H54 (cell line): Measurements from ENCODE around the gene PIAS3.
"Not testable (repeated sequence)": the region's sequence is repeated elsewhere in the genome, so short reads cannot be mapped to it uniquely, and the experiment has no call there.

Experiments
- DNase-seq: peaks from one replicate; pipeline ENCODE4 v3.0.0; 2011; ENCODE audit warnings: low spot score, mixed read lengths; ENCODE audit not compliant: insufficient read length
- FAIRE-seq: peaks from 3 replicates; lab custom pipeline; 2011; peaks lifted over from hg19 to GRCh38; lab: Jason Lieb, UNC
- POLR2A ChIP-seq: IDR thresholded peaks from 2 replicates; pipeline ENCODE4 v1.6.1; 2011; ENCODE audit warnings: low read depth, mild to moderate bottlenecking, low read length

Gene PIAS3

GRCh38 chr1:145823565-145824498 lies 35.0 kb downstream of the PIAS3 start, which contains the start of the genes POLR3C and RNF115:
POLR3C (plus strand) TSS chr1:145824200; CDS start chr1:145825777, 1,577 bp downstream.
RNF115 (minus strand) TSS chr1:145824095; CDS start chr1:145823873, 222 bp downstream.
- no peak for FAIRE-seq
- peak; percentile 71 for DNase-seq

DNA sequence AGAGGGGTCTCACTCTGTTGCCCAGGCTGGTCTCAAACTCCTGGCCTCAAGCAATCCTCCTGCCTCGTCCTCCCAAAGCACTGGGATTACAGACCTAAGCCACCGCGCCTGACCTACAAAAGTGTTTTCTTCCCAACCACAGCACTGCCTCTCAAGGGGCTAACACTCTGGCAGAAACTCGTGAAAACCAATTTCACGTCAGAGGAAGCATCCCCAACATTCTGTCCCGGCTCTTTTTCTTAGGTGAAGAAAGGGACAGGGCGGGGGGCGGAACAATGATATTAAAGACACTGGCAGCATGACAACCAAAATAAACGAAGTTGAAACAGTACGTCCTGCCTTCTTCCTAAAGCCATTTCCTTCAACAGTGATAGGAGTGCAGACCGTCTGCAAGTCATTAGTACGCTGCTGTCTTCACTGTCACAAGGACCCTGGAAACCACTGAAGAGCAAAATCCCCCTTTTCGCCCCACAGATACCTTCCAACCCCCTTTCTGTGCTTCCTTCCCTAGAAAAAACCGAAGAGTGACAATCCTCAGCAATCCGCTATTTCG lies 36.0 kb downstream of the PIAS3 start:
- not testable (repeated sequence) for DNase-seq, FAIRE-seq

More at GRCh38 chr1:145823565-145824498, 35.0 kb downstream of the PIAS3 start, which contains the start of the genes POLR3C and RNF115:
- TF ChIP-seq POLR2A, result peak; percentile 83

DNA sequence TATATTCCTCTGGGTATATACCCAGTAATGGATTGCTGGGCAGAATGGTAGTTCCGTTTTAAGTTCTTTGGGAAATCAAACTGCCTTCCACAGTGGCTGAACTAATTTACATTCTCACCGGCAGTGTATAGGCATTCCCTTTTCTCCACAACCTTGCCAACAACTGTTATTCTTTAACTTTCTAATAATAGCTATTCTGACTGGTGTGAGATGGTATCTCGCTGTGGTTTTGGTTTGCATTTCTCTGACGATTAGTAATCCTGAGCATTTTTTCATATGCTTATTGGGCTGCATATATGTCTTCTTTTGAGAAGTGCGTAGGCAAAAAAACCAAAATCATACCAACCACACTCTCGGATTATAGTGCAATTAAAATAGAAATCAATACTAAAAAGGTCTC lies 40.8 kb downstream of the PIAS3 start:
- peak; percentile 97 for FAIRE-seq
- not testable (repeated sequence) for DNase-seq

DNA sequence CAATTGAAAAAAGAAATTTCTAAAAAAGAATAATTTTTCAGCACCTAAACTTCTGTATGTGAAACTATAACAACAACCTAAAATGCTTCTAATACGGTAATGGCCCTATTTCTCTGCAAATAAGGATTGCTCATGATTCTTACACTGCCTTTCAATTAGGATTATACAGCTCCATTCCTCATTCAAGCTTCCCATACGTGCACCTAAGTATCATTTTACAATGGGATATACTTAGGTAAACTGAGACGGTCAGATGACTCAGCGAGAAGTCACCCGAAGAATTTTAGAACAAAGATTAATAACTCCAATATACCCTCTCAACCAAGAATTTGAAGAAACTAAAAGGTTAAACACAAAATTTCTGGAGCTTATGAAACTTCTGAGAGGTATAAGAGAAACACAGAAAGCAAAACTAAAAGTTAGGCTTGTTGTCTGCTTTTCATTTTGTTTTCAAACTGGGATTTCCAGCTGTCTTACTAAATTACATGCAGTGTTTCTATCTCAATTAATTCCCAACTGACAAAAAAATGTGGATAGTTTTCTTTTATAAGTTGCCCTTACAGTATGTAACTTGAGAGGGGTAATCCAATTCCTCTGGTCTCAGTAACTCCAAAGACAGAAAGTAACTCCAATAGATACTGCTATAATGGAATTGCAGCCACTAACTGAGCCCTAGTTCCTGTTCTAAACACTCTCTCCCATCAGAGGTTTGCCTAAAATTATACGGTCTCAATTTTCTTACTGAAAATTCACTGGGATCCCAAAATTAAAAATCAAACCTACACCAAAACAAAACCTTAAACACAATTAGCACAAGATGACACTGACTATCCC lies 45.7 kb downstream of the PIAS3 start:
- not testable (repeated sequence) for DNase-seq, FAIRE-seq

- TF ChIP-seq POLR2A, result no peak
- no peak for FAIRE-seq
These were observed 52.0 kb downstream of the PIAS3 start for GRCh38 chr1:145806844-145807243.

DNA sequence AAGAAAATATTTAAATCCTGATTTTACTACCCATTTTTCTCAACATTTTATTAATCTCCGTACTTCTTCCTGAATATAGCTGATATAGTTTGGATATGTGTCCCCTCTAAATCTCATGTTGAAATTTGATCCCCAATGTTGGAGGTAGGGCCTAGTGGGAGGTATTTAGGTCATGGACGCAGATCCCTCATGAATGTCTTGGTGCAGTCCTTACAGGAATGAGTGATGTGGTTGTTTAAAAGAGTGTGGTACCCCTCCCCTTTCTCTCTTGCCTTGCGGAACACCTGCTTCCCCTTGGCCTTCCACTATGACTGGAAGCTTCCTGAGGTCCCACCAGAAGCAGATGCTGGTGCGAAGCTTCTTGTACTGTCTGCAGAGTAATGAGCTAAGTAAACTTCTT lies 52.5 kb downstream of the PIAS3 start:
- DNase-seq (no peak), FAIRE-seq (no peak)
- no peak for TF ChIP-seq POLR2A

More at GRCh38 chr1:145806844-145807243, 52.0 kb downstream of the PIAS3 start:
- DNase-seq, result no peak

DNA sequence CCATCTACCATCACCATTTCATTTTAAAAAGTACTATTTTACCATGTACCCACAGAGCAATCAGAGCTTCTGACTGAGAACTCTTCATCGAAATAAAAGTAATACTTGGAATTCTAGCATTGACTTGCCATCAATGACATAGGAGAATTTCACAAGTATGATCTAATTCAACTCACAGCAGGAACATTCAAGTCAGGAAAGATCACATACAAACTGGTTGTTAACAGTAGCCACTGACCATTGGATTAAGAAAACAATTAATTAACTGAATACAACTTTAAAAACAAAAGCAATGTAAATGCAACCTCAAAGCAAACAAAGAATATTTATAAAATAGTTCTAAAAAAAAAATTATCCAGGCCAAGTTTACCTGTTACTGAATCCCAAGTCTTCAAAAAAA lies 53.8 kb downstream of the PIAS3 start:
- TF ChIP-seq POLR2A, result no peak
- DNase-seq (no peak), FAIRE-seq (peak; percentile 85)

GRCh38 chr1:145804235-145805045 lies 54.4 kb downstream of the PIAS3 start:
- FAIRE-seq, result peak; percentile 73
- TF ChIP-seq POLR2A, result no peak
- no peak for DNase-seq

DNA sequence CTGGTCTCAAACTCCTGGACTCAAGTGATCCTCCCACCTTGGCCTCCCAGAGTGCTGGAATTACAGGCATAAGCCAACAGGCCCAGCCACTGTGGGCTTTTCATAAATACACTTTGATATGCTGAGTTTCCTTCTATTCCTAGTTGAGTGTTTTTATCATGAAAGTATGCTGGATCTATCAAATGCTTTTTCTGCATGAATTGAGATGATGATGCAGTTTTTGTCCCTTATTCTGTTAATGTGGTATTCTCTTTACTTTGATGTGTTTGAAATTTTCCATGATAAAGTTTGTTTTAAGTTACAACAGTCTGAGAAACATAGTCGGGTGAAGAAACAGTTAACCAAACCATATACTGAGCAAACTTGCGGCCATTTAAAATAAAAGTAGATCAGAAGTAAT lies 59.1 kb downstream of the PIAS3 start:
- TF ChIP-seq POLR2A, result no peak
- FAIRE-seq (no peak), DNase-seq (no peak)
